H9 (cell line): ENCODE results near the gene VRK1. TPM values are rescaled to one million over a fixed set of nuclear protein-coding genes. Genes with fewer than 3 reads are reported as not detected.
A peak's percentile ranks its signal among the peaks of the same experiment; 100 is the strongest.

Experiments used
- DNase-seq: peaks from one replicate; pipeline ENCODE4 v3.0.0-alpha.2; 2017
- H2AFZ ChIP-seq: one replicate; pipeline ENCODE4 v1.6.1; 2013; ENCODE audit warnings: mild to moderate bottlenecking, low read length, control low read depth, moderate library complexity
- H2AK5ac ChIP-seq: 2 replicates; pipeline ENCODE4 v1.6.1; 2013; ENCODE audit warnings: low read length, control low read depth, mixed read lengths; ENCODE audit not compliant: insufficient read length
- H2BK120ac ChIP-seq: one replicate; pipeline ENCODE4 v1.6.1; 2013; ENCODE audit warnings: low read depth, mild to moderate bottlenecking, low read length, control low read depth, inconsistent platforms; ENCODE audit not compliant: poor library complexity, severe bottlenecking
- H2BK12ac ChIP-seq: 2 replicates; pipeline ENCODE4 v1.6.1; 2013; ENCODE audit warnings: low read length, control low read depth, mixed read lengths, low read depth; ENCODE audit not compliant: insufficient read length
- H2BK15ac ChIP-seq: 2 replicates; pipeline ENCODE4 v1.6.1; 2013; ENCODE audit warnings: low read depth, low read length, control low read depth
- H2BK20ac ChIP-seq: one replicate; pipeline ENCODE4 v1.6.1; 2013; ENCODE audit warnings: low read depth, mild to moderate bottlenecking, low read length, control low read depth, inconsistent platforms; ENCODE audit not compliant: poor library complexity, severe bottlenecking
- H2BK5ac ChIP-seq: 2 replicates; pipeline ENCODE4 v1.6.1; 2013; ENCODE audit warnings: low read length, control low read depth, mixed read lengths; ENCODE audit not compliant: insufficient read length
- H3K14ac ChIP-seq: 2 replicates; pipeline ENCODE4 v1.6.1; 2013; ENCODE audit warnings: low read length, control low read depth; ENCODE audit not compliant: insufficient read depth
- H3K18ac ChIP-seq: 2 replicates; pipeline ENCODE4 v1.6.1; 2013; ENCODE audit warnings: low read depth, mild to moderate bottlenecking, mixed read lengths, low read length, control low read depth; ENCODE audit not compliant: insufficient read length
- H3K23ac ChIP-seq: 2 replicates; pipeline ENCODE4 v1.6.1; 2013; ENCODE audit warnings: low read length, control low read depth, mixed read lengths, low read depth; ENCODE audit not compliant: insufficient read length
- H3K23me2 ChIP-seq: 2 replicates; pipeline ENCODE4 v1.6.1; 2013; ENCODE audit warnings: low read depth, mild to moderate bottlenecking, mixed read lengths, low read length, control low read depth; ENCODE audit not compliant: insufficient read length, poor library complexity, severe bottlenecking
- H3K27ac ChIP-seq: 2 replicates; pipeline ENCODE4 v1.5.1; 2013; ENCODE audit warnings: low read length, control low read depth, mixed read lengths, low read depth; ENCODE audit not compliant: insufficient read length
- H3K27me3 ChIP-seq: 2 replicates; pipeline ENCODE4 v1.6.1; 2013; ENCODE audit warnings: low read length, control low read depth, inconsistent platforms; ENCODE audit not compliant: insufficient read depth
- H3K4ac ChIP-seq: 2 replicates; pipeline ENCODE4 v1.6.1; 2013; ENCODE audit warnings: low read depth, mild to moderate bottlenecking, control low read depth, inconsistent platforms, low read length, moderate library complexity
- H3K4me1 ChIP-seq: 2 replicates; pipeline ENCODE4 v1.6.1; 2013; ENCODE audit warnings: low read length, control low read depth, inconsistent platforms; ENCODE audit not compliant: insufficient read depth
- H3K4me2 ChIP-seq: 2 replicates; pipeline ENCODE4 v1.6.1; 2013; ENCODE audit warnings: low read length, control low read depth, mixed read lengths; ENCODE audit not compliant: insufficient read length, insufficient read depth
- H3K56ac ChIP-seq: 2 replicates; pipeline ENCODE4 v1.6.1; 2013; ENCODE audit warnings: low read depth, mild to moderate bottlenecking, mixed read lengths, low read length, control low read depth; ENCODE audit not compliant: insufficient read length
- H3K79me1 ChIP-seq: 2 replicates; pipeline ENCODE4 v1.6.1; 2013; ENCODE audit warnings: low read depth, mild to moderate bottlenecking, moderate library complexity, low read length, control low read depth, inconsistent platforms; ENCODE audit not compliant: insufficient read depth, poor library complexity, severe bottlenecking
- H3K79me2 ChIP-seq: 2 replicates; pipeline ENCODE4 v1.6.1; 2013; ENCODE audit warnings: low read length, control low read depth, inconsistent platforms; ENCODE audit not compliant: insufficient read depth
- H3K9ac ChIP-seq: 2 replicates; pipeline ENCODE4 v1.6.1; 2013; ENCODE audit warnings: low read length, control low read depth, mixed read lengths; ENCODE audit not compliant: insufficient read length; ENCODE audit errors: extremely low read depth
- H3K9me3 ChIP-seq: one replicate; pipeline ENCODE4 v1.6.1; 2013; ENCODE audit warnings: low read depth, low read length, inconsistent platforms; ENCODE audit not compliant: control insufficient read depth
- H3T11ph ChIP-seq: one replicate; pipeline ENCODE4 v1.6.1; 2013; ENCODE audit warnings: mild to moderate bottlenecking, low read length, control low read depth, inconsistent platforms
- H4K20me1 ChIP-seq: one replicate; pipeline ENCODE4 v1.6.1; 2013; ENCODE audit not compliant: control insufficient read depth, insufficient read length, insufficient read depth
- H4K5ac ChIP-seq: 2 replicates; pipeline ENCODE4 v1.6.1; 2013; ENCODE audit warnings: low read depth, mild to moderate bottlenecking, mixed read lengths, low read length, control low read depth; ENCODE audit not compliant: insufficient read length
- H4K8ac ChIP-seq: replicated peaks from 2 replicates; pipeline ENCODE4 v1.6.1; 2013; ENCODE audit warnings: low read length, control low read depth, mixed read lengths, low read depth; ENCODE audit not compliant: insufficient read length
- H4K91ac ChIP-seq: 2 replicates; pipeline ENCODE4 v1.6.1; 2013; ENCODE audit warnings: low read depth, mild to moderate bottlenecking, moderate library complexity, mixed read lengths, low read length, control low read depth; ENCODE audit not compliant: insufficient read length
- H3K27ac Mint-ChIP-seq, 3 experiments: 2 replicates in 2 of 3; 3 replicates in 1 of 3; pipeline ENCODE4 v1.8.0; 2020 to 2021; ENCODE audit warnings: mixed read lengths in 3 of 3, mild to moderate bottlenecking in 1 of 3, moderate library complexity in 1 of 3
- H3K27me3 Mint-ChIP-seq: 2 replicates; pipeline ENCODE4 v1.8.0; 2021; ENCODE audit warnings: low read depth, mild to moderate bottlenecking, moderate library complexity, mixed read lengths
- H3K36me3 Mint-ChIP-seq, 3 experiments: 2 replicates in 2 of 3; 3 replicates in 1 of 3; pipeline ENCODE4 v1.8.0; 2020 to 2021; ENCODE audit warnings: low read depth in 3 of 3, mixed read lengths in 3 of 3; ENCODE audit not compliant: insufficient read depth in 1 of 3
- H3K4me1 Mint-ChIP-seq, 2 experiments: 2 replicates each; pipeline ENCODE4 v1.8.0; 2020; ENCODE audit warnings: mixed read lengths in 2 of 2
- H3K4me3 Mint-ChIP-seq, 2 experiments: 2 replicates in 1 of 2; 3 replicates in 1 of 2; pipeline ENCODE4 v1.8.0; 2020 to 2021; ENCODE audit warnings: mild to moderate bottlenecking in 2 of 2, mixed read lengths in 2 of 2, moderate library complexity in 1 of 2
- H3K9me3 Mint-ChIP-seq, 2 experiments: 2 replicates in 1 of 2; 3 replicates in 1 of 2; pipeline ENCODE4 v1.8.0; 2020; ENCODE audit warnings: mild to moderate bottlenecking in 2 of 2, mixed read lengths in 2 of 2, moderate library complexity in 1 of 2
- CTCF ChIP-seq: fragments of 200-600 bp; sonication (generic); conservative IDR thresholded peaks from 3 replicates; pipeline ENCODE4 v1.8.0; 2021; ENCODE audit warnings: antibody characterized with exemption, mild to moderate bottlenecking
- WGBS: extraction: QIAGEN DNeasy Blood & Tissue Kit; methylation state at CpG from one replicate; pipeline ENCODE4 v1.1.7; 2013; ENCODE audit warnings: missing lambda C conversion rate, low lambda C conversion rate, mixed read lengths; ENCODE audit not compliant: insufficient read length; ENCODE audit errors: extremely low coverage; 5-methylcytosine and 5-hydroxymethylcytosine counted together
- total RNA-seq: library from RNA; stranded (reverse); gene quantifications from 2 replicates; pipeline ENCODE4 v1.2.1, GENCODE V29; 2021

The VRK1 gene
- total RNA-seq, 1 experiment from 2014 or later: 55.7 TPM

- Histone ChIP-seq H2BK15ac (no peak overlapping the region), H2BK120ac (no peak overlapping the region), H4K8ac (no peak overlapping the region), H3K9ac (no peak overlapping the region), H3K4me2 (no peak overlapping the region), H3K79me2 (no peaks in the 10 kb centered on the region), H4K5ac (no peak overlapping the region), H3K9me3 (no peaks in the 10 kb centered on the region), H2AFZ (no peak overlapping the region), H3K4me1 (no peaks in the 10 kb centered on the region), H2AK5ac (no peak overlapping the region), H3K23me2 (no peaks in the 10 kb centered on the region), H3K4ac (no peak overlapping the region), H4K20me1 (no peaks in the 10 kb centered on the region), H2BK20ac (no peak overlapping the region), H3K14ac (no peak overlapping the region), H3K27ac (no peak overlapping the region), H3K56ac (no peak overlapping the region), H3T11ph (no peak overlapping the region), H3K27me3 (no peaks in the 10 kb centered on the region), H2BK5ac (no peak overlapping the region), H3K23ac (no peak overlapping the region), H3K79me1 (no peaks in the 10 kb centered on the region), H3K18ac (no peak overlapping the region), H2BK12ac (no peak overlapping the region), H4K91ac (no peak overlapping the region)
- H3K27me3 Mint-ChIP-seq: peaks cover 8% of the 10 kb centered on the region
- H3K27ac Mint-ChIP-seq: peak overlapping the region in 1 of 3 experiments; percentile 55; a peak in 1 of 7 replicates
- peaks cover 8 to 21% of the 10 kb centered on the region in 2 experiments for H3K4me1 Mint-ChIP-seq
- peak; percentile 63 for DNase-seq
- peak; percentile 46; the same call in 2 of the 3 replicates for TF ChIP-seq CTCF
- H3K4me3 Mint-ChIP-seq: no peak overlapping the region
- H3K36me3 Mint-ChIP-seq: no peaks in the 10 kb centered on the region
- WGBS: no CpG with 5 or more reads among the region's 6 CpGs
- no peaks in the 10 kb centered on the region for H3K9me3 Mint-ChIP-seq
Measured at GRCh38 chr14:96754845-96755184, 42.4 kb upstream of the VRK1 start.
